CD4-positive, alpha-beta T cell (primary cell): ENCODE measurements around the gene RGS10. TPM values are rescaled to one million over a fixed set of nuclear protein-coding genes. Genes with fewer than 3 reads are reported as not detected.

Experiments used
- ATAC-seq: fragments of 200-7000 bp; cut with Tn5 transposase; one replicate; pipeline ENCODE4 v1.10.0; 2022; ENCODE audit warnings: mild to moderate bottlenecking; ENCODE audit not compliant: poor library complexity
- CTCF ChIA-PET: fragments of 350-600 bp; sonication (Branson Sonifier 250); formaldehyde crosslinking; loops from one replicate; lab custom pipeline; 2021; ENCODE audit warnings: antibody characterized with exemption, inconsistent platforms; lab: Charles Lee
- POLR2A ChIA-PET: fragments of 350-600 bp; sonication (Branson Sonifier 250); formaldehyde crosslinking; loops from one replicate; lab custom pipeline; 2021; ENCODE audit warnings: antibody characterized with exemption, inconsistent platforms; lab: Charles Lee
- DNase-seq, 14 experiments: peaks; one replicate each; pipeline ENCODE4 v3.0.0-alpha.2; 2013 to 2020; ENCODE audit warnings: mixed read lengths in 2 of 14
- H3K27ac ChIP-seq, 2 donors: one replicate each; pipeline versions ENCODE4 v1.5.1 to v1.7.0; 2013; ENCODE audit warnings: low read length in 2 of 2, low read depth in 1 of 2, mild to moderate bottlenecking in 1 of 2
- H3K27me3 ChIP-seq, 2 experiments: 1 replicate in 1 of 2; 2 replicates in 1 of 2; pipeline versions ENCODE4 v1.6.1 to v1.7.0; 2013; ENCODE audit warnings: low read length in 2 of 2, control low read depth in 1 of 2, mild to moderate bottlenecking in 1 of 2, moderate library complexity in 1 of 2; ENCODE audit not compliant: insufficient read depth in 2 of 2, control insufficient read depth in 1 of 2
- H3K36me3 ChIP-seq: one replicate; pipeline ENCODE4 v1.6.1; 2013; ENCODE audit warnings: low read length, control low read depth; ENCODE audit not compliant: insufficient read depth
- H3K4me1 ChIP-seq: one replicate; pipeline ENCODE4 v1.6.1; 2013; ENCODE audit warnings: low read length, control low read depth; ENCODE audit not compliant: insufficient read depth
- H3K4me3 ChIP-seq: one replicate; pipeline ENCODE4 v1.5.1; 2013; ENCODE audit warnings: mild to moderate bottlenecking, low read length, moderate library complexity
- H3K9me3 ChIP-seq, 2 experiments: 1 replicate in 1 of 2; 2 replicates in 1 of 2; pipeline versions ENCODE4 v1.6.1 to v1.7.0; 2013; ENCODE audit warnings: low read length in 2 of 2, mild to moderate bottlenecking in 2 of 2, control low read depth in 1 of 2, moderate library complexity in 1 of 2; ENCODE audit not compliant: control insufficient read depth in 1 of 2, insufficient read depth in 1 of 2
- H3K27ac Mint-ChIP-seq: one replicate; pipeline ENCODE4 v1.8.0; 2020; ENCODE audit warnings: mixed read lengths
- H3K27me3 Mint-ChIP-seq: one replicate; pipeline ENCODE4 v1.8.0; 2021; ENCODE audit warnings: mixed read lengths
- H3K36me3 Mint-ChIP-seq: one replicate; pipeline ENCODE4 v1.8.0; 2021; ENCODE audit warnings: low read depth, mixed read lengths
- H3K4me1 Mint-ChIP-seq: one replicate; pipeline ENCODE4 v1.8.0; 2021; ENCODE audit warnings: low read depth, mixed read lengths
- H3K4me3 Mint-ChIP-seq: one replicate; pipeline ENCODE4 v1.8.0; 2020; ENCODE audit warnings: mild to moderate bottlenecking, mixed read lengths
- H3K9me3 Mint-ChIP-seq: one replicate; pipeline ENCODE4 v1.8.0; 2020; ENCODE audit warnings: mixed read lengths
- intact Hi-C, 2 experiments: fragments of 100-400 bp; cut with DNase I in 1 of 2; cut with micrococcal nuclease in 1 of 2; formaldehyde crosslinking; loops; one replicate each; pipeline versions ENCODE4 v1.15.1 to v1.9.0; 2023 to 2025; cut with DNase I, micrococcal nuclease
- total RNA-seq, 174 experiments: library from RNA in 2 of 174; stranded (reverse) in 2 of 174; gene quantifications; one replicate each; pipeline ENCODE4 v1.2.3 and lab custom pipeline; 2021 to 2026
- TF ChIP-seq, protein P1 (sequence below): fragments of 200-600 bp; IDR thresholded peaks from one replicate; pipeline ENCODE4 v1.8.0; 2022; ENCODE audit warnings: antibody characterized with exemption, mild to moderate bottlenecking

Gene RGS10
- total RNA-seq, 2 experiments from 2014 or later: 132 to 134 TPM

DNA sequence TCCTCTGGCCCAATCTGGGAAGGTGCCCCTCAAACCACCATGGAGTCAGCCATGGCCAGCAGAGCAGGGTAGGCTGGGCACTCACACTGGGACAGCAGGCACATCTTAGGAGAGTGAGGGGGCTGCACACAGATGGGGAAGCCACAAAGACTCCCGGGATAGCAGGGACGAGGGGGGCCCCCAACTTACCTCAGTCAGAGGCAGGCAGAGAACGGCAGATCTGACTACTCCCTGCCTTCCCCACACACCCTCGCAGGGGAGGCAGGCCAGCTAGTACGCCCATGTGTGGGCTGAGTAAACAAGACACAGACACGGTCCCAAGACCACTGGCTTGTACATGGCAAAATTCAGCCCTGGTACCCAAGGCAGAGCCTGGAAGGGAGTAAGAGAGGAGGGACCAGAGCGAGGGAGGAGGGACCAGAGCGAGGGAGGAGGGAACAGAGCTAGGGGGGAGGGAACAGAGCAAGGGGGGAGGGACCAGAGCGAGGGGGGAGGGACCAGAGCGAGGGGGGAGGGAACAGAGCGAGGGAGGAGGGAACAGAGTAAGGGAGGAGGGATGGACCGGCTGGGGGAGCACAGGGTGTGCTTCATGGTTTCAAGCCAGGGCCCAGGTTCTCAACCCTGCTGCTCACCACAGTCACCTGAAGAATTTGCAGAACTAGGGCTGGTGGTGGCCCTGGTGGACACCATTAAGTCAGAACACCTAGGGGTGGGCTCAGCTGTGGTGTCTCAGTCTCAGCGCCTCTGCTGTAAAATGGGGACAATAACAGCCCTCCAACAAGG is 73.8 kb downstream of the RGS10 start:
- intact Hi-C loops: no loop called here
- no peaks in the 10 kb centered on the region for H3K27me3 Mint-ChIP-seq
- Histone ChIP-seq H3K4me3 (no peak overlapping the region), H3K27ac (no peak overlapping the region), H3K4me1 (peaks cover 17% of the 10 kb centered on the region), H3K36me3 (no peaks in the 10 kb centered on the region), H3K27me3 (no peaks in the 10 kb centered on the region), H3K9me3 (peaks cover 0 to 5% of the 10 kb centered on the region in 2 experiments)
- TF ChIP-seq, protein P1, sequence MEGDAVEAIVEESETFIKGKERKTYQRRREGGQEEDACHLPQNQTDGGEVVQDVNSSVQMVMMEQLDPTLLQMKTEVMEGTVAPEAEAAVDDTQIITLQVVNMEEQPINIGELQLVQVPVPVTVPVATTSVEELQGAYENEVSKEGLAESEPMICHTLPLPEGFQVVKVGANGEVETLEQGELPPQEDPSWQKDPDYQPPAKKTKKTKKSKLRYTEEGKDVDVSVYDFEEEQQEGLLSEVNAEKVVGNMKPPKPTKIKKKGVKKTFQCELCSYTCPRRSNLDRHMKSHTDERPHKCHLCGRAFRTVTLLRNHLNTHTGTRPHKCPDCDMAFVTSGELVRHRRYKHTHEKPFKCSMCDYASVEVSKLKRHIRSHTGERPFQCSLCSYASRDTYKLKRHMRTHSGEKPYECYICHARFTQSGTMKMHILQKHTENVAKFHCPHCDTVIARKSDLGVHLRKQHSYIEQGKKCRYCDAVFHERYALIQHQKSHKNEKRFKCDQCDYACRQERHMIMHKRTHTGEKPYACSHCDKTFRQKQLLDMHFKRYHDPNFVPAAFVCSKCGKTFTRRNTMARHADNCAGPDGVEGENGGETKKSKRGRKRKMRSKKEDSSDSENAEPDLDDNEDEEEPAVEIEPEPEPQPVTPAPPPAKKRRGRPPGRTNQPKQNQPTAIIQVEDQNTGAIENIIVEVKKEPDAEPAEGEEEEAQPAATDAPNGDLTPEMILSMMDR: no peak
- ATAC-seq (no peak), DNase-seq (no peak)
- H3K9me3 Mint-ChIP-seq: no peaks in the 10 kb centered on the region
- no peaks in the 10 kb centered on the region for H3K4me1 Mint-ChIP-seq
- H3K4me3 Mint-ChIP-seq: no peak overlapping the region
- ChIA-PET CTCF (no interaction called here), POLR2A (no interaction called here)
- H3K27ac Mint-ChIP-seq: no peak overlapping the region
- no peaks in the 10 kb centered on the region for H3K36me3 Mint-ChIP-seq

DNA sequence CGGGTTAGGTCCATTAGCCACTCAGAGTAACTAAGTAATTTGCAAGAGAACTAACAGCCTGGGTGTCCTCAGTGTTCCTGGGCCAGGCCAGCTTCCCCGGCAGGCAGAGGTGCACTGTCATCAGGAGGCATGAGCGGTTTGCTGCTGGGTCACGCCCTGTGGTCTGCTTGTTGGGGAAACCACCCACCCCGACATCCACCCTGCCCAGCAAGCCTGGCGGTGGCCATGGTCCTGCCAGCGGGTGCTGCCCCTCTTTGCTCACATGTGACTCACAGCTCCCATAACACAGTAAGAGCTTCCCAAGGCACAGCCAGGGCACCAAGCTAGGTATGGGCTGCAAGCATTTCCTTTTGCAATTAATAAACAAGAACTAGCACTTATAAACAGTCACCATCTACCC is 75.9 kb downstream of the RGS10 start:
- CTCF ChIA-PET: no interaction called here
- no peaks in the 10 kb centered on the region for H3K9me3 Mint-ChIP-seq
- no peak overlapping the region for H3K27ac Mint-ChIP-seq
- DNase-seq (peak in 5 of 14 experiments; percentile 24 to 77 (median 55)), ATAC-seq (no peak)
- H3K36me3 Mint-ChIP-seq: no peaks in the 10 kb centered on the region
- no peaks in the 10 kb centered on the region for H3K4me1 Mint-ChIP-seq
- TF ChIP-seq, protein P1: no peak
- no peak overlapping the region for H3K4me3 ChIP-seq
- no peaks in the 10 kb centered on the region for H3K27me3 ChIP-seq
- POLR2A ChIA-PET: interaction anchor here (0.7 to 1.2 kb wide), 2 partner anchors 74 to 124 kb away, joined by 3 read pairs; no protein-coding TSS in a partner anchor
- H3K27ac ChIP-seq: no peak overlapping the region
- no peaks in the 10 kb centered on the region for H3K27me3 Mint-ChIP-seq
- intact Hi-C loops: no loop called here
- no peaks in the 10 kb centered on the region for H3K36me3 ChIP-seq
- peaks cover 17% of the 10 kb centered on the region for H3K4me1 ChIP-seq
- H3K4me3 Mint-ChIP-seq: no peak overlapping the region
- peaks cover 0 to 3% of the 10 kb centered on the region in 2 experiments for H3K9me3 ChIP-seq

DNA sequence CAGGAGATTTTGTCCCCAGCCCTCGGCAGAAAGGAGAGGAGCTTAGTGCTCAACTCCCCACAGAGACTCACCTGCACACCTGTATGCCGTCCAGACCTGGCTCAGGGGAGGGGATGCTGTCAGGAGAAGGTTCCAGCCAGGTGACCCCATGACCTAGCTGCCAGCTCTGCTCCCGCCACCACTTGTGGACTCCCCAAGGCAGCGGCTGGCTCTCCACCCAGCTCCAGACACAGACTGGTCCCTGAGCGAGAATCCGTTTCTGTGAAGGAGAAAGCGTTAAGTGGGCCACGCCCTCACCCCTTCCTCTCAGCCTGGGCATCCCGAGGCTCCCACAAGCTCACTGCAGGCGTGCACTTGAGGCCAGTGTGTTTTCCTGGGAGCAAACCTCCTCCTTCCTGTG is 76.4 kb downstream of the RGS10 start:
- H3K27ac Mint-ChIP-seq: no peak overlapping the region
- H3K4me3 Mint-ChIP-seq: no peak overlapping the region
- intact Hi-C loops: no loop called here
- H3K36me3 ChIP-seq: no peaks in the 10 kb centered on the region
- POLR2A ChIA-PET: no interaction called here
- H3K27me3 Mint-ChIP-seq: no peaks in the 10 kb centered on the region
- CTCF ChIA-PET: no interaction called here
- H3K27ac ChIP-seq: no peak overlapping the region
- ATAC-seq (no peak), DNase-seq (no peak)
- H3K4me3 ChIP-seq: no peak overlapping the region
- H3K36me3 Mint-ChIP-seq: no peaks in the 10 kb centered on the region
- peaks cover 0 to 3% of the 10 kb centered on the region in 2 experiments for H3K9me3 ChIP-seq
- H3K4me1 Mint-ChIP-seq: no peaks in the 10 kb centered on the region
- peaks cover 17% of the 10 kb centered on the region for H3K4me1 ChIP-seq
- H3K9me3 Mint-ChIP-seq: no peaks in the 10 kb centered on the region
- H3K27me3 ChIP-seq: no peaks in the 10 kb centered on the region
- TF ChIP-seq, protein P1: no peak
